PC-9 (cell line): Measurements from ENCODE around the gene TCEA3. TPM values are rescaled to one million over a fixed set of nuclear protein-coding genes. Genes with fewer than 3 reads are reported as not detected.

Experiments used
- Bru-seq: library from RNA; stranded (reverse); fragments of 400-500 nt; gene quantifications from one replicate; lab custom pipeline; 2021; lab: Mats Ljungman, UMichigan
- BruChase-seq, 2 experiments: library from RNA; stranded (reverse); fragments of 400-500 nt; gene quantifications; one replicate each; lab custom pipeline; 2021; lab: Mats Ljungman, UMichigan
- BruUV-seq: library from RNA; stranded (reverse); fragments of 400-500 nt; replicated peaks from 2 replicates; lab custom pipeline; 2021; lab: Mats Ljungman, UMichigan
- CTCF ChIA-PET: fragments of 300-600 bp; sonication (Branson Sonifier 250); formaldehyde crosslinking; loops from one replicate; lab custom pipeline; 2022; ENCODE audit warnings: antibody characterized with exemption; lab: Charles Lee
- POLR2A ChIA-PET: fragments of 300-600 bp; sonication (Branson Sonifier 250); formaldehyde crosslinking; loops from one replicate; lab custom pipeline; 2022; ENCODE audit warnings: antibody characterized with exemption; ENCODE audit not compliant: unreplicated experiment; lab: Charles Lee
- DNase-seq, 2 experiments: peaks; one replicate each; pipeline versions ENCODE4 v3.0.0 to v3.0.0-alpha.2; 2015 to 2022; ENCODE audit warnings: mixed read lengths in 1 of 2
- H2AFZ ChIP-seq: fragments of 200-600 bp; sonication (generic); 2 replicates; pipeline ENCODE4 v1.8.1; 2017; ENCODE audit warnings: antibody characterized with exemption
- H3F3A ChIP-seq: fragments of 200-600 bp; sonication (generic); 2 replicates; pipeline ENCODE4 v1.8.1; 2017; ENCODE audit warnings: antibody characterized with exemption, mild to moderate bottlenecking, low read depth; ENCODE audit not compliant: insufficient read depth
- H3K27ac ChIP-seq: fragments of 200-600 bp; sonication (generic); 2 replicates; pipeline ENCODE4 v1.6.1; 2016; ENCODE audit warnings: mixed run types
- H3K27me3 ChIP-seq: fragments of 200-600 bp; sonication (generic); 2 replicates; pipeline ENCODE4 v1.6.1; 2016; ENCODE audit warnings: low read depth, mixed run types; ENCODE audit not compliant: insufficient read depth
- H3K36me3 ChIP-seq: fragments of 200-600 bp; sonication (generic); 2 replicates; pipeline ENCODE4 v1.6.1; 2016; ENCODE audit warnings: low read depth, mixed run types
- H3K4me1 ChIP-seq: fragments of 200-600 bp; sonication (generic); replicated peaks from 2 replicates; pipeline ENCODE4 v1.6.1; 2016; ENCODE audit warnings: mixed run types; ENCODE audit not compliant: insufficient read depth
- H3K4me2 ChIP-seq: fragments of 200-600 bp; sonication (generic); 2 replicates; pipeline ENCODE4 v1.6.1; 2017; ENCODE audit warnings: mixed run types
- H3K4me3 ChIP-seq: fragments of 200-600 bp; sonication (generic); 2 replicates; pipeline ENCODE4 v1.6.1; 2016; ENCODE audit warnings: mixed run types
- H3K79me2 ChIP-seq: fragments of 200-600 bp; sonication (generic); 2 replicates; pipeline ENCODE4 v1.6.1; 2017; ENCODE audit warnings: low read depth, mixed run types
- H3K9me2 ChIP-seq: fragments of 200-600 bp; sonication (generic); 2 replicates; pipeline ENCODE4 v1.8.1; 2017; ENCODE audit warnings: mild to moderate bottlenecking; ENCODE audit not compliant: insufficient read depth
- H3K9me3 ChIP-seq: fragments of 200-600 bp; sonication (generic); 2 replicates; pipeline ENCODE4 v1.8.1; 2016; ENCODE audit warnings: low read depth; ENCODE audit not compliant: insufficient read depth
- H4K20me1 ChIP-seq: fragments of 200-600 bp; sonication (generic); 2 replicates; pipeline ENCODE4 v1.8.1; 2017; ENCODE audit not compliant: insufficient read depth
- CTCF ChIP-seq: fragments of 200-600 bp; sonication (generic); conservative IDR thresholded peaks from 2 replicates; pipeline ENCODE4 v1.6.1; 2017; ENCODE audit warnings: mixed run types, antibody characterized with exemption, mild to moderate bottlenecking, moderate library complexity
- EZH2 ChIP-seq: fragments of 200-600 bp; sonication (generic); IDR thresholded peaks from 2 replicates; pipeline ENCODE4 v1.8.0; 2017; ENCODE audit warnings: antibody characterized with exemption, low read depth
- intact Hi-C: fragments of 100-400 bp; cut with micrococcal nuclease; formaldehyde crosslinking; loops from one replicate; pipeline ENCODE4 v1.10.0; 2022; ENCODE audit not compliant: unreplicated experiment
- long read RNA-seq: library from polyadenylated mRNA; stranded (forward); transcript quantifications from one replicate; pipeline ENCODE4 v2.0.0, GENCODE V29; 2022
- total RNA-seq: library from RNA; stranded (reverse); gene quantifications from 2 replicates; pipeline ENCODE4 v1.2.3, GENCODE V29; 2021

Gene TCEA3
- 2.7 and 3.5 TPM in 2 replicates for total RNA-seq
- percentile 27 among the genes with signal in this experiment for Bru-seq, nascent RNA
- BruChase-seq, experiment 1, labeled RNA remaining after a 2-hour chase = percentile 31 among the genes with signal in this experiment
- percentile 27 among the genes with signal in this experiment for BruChase-seq, experiment 2, labeled RNA remaining after a 6-hour chase
- long read RNA-seq, partial matches to known transcripts = 0 of 5 reads
- long read RNA-seq, other reads (novel, unspliced or antisense) = 3 of 5 reads

GRCh38 chr1:23424293-23425192, at the start of gene TCEA3:
TSS of gene TCEA3 (minus strand) at chr1:23424748. CDS start at chr1:23424633, 115 bp downstream.
- H3K27ac ChIP-seq = no peak within 1 kb of the TSS

GRCh38 chr1:23473037-23473800, 48.7 kb upstream of the TCEA3 start:
- ChIA-PET CTCF (no interaction called here), POLR2A (interaction anchor here (0.5 to 0.7 kb wide), 2 partner anchors 55 to 491 kb away, joined by 3 to 4 read pairs; no protein-coding TSS in a partner anchor)
- Histone ChIP-seq H3K4me1 (peaks cover 43% of the 10 kb centered on the region), H3K4me2 (peak overlapping the region; percentile 38; the same call in 1 of the 2 replicates), H3K9me2 (no peaks in the 10 kb centered on the region), H3K79me2 (no peaks in the 10 kb centered on the region), H3K4me3 (no peak overlapping the region), H3K27me3 (no peaks in the 10 kb centered on the region), H4K20me1 (no peaks in the 10 kb centered on the region), H3K36me3 (no peaks in the 10 kb centered on the region), H3F3A (peaks cover 26% of the 10 kb centered on the region), H3K9me3 (no peaks in the 10 kb centered on the region), H3K27ac (peak overlapping the region; percentile 34; the same call in 1 of the 2 replicates), H2AFZ (no peak overlapping the region)
- intact Hi-C loops = no loop called here
- no TSS peak for BruUV-seq
- TF ChIP-seq CTCF = no peak
- no peak for TF ChIP-seq EZH2
- DNase-seq = peak; percentile 14 to 58

More at GRCh38 chr1:23424293-23425192, at the start of gene TCEA3:
- Histone ChIP-seq H3F3A (0 out of 2 replicates have a peak, but pooled peaks cover 2% of the 10 kb centered on the region), H2AFZ (no peak within 1 kb of the TSS), H4K20me1 (no peaks in the 10 kb centered on the region), H3K9me3 (no peaks in the 10 kb centered on the region), H3K4me3 (no peak within 1 kb of the TSS), H3K4me1 (no peaks in the 10 kb centered on the region), H3K9me2 (no peaks in the 10 kb centered on the region), H3K27me3 (no peaks in the 10 kb centered on the region), H3K36me3 (no peaks in the 10 kb centered on the region), H3K4me2 (no peak within 1 kb of the TSS), H3K79me2 (no peaks in the 10 kb centered on the region)
- CTCF ChIA-PET = interaction anchor here (0.6 to 0.8 kb wide), 4 partner anchors 29 to 326 kb away, joined by 3 to 4 read pairs (median 4); no protein-coding TSS in a partner anchor
- DNase-seq = no peak
- POLR2A ChIA-PET = interaction anchor here (0.7 kb wide), 1 partner anchor 91 kb away, joined by 7 read pairs; no protein-coding TSS in a partner anchor
- intact Hi-C loops = no loop called here
- TF ChIP-seq EZH2 = no peak
- no peak for TF ChIP-seq CTCF
- no TSS peak for BruUV-seq
